ENCODE data around the gene FAM184A.

DNA sequence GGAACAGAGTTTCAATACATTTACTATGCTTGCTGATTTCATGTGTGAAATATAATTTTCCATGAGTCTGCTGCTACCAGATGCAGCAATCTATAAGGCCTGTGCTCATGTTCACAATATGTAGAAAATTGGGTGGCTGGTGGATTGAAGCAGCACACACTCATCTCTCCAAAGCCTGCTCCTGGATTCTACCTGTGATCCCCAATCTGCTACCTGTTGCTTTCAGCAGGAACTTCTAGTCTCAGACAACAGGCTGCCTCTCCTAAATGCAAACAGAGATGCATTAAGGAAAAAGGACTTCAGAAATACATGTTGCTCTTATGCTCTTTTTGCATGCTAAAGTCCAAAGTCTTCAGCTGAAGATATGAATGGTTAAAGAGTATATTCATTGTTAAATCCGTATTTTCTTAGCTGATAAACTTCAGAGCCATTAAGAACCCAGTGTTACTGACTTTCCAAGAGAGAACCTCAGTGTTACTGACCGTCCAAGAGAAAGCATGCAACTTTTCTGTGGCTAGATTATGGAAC lies 112.6 kb downstream of the FAM184A start:
- TF ChIP-seq, protein P1, sequence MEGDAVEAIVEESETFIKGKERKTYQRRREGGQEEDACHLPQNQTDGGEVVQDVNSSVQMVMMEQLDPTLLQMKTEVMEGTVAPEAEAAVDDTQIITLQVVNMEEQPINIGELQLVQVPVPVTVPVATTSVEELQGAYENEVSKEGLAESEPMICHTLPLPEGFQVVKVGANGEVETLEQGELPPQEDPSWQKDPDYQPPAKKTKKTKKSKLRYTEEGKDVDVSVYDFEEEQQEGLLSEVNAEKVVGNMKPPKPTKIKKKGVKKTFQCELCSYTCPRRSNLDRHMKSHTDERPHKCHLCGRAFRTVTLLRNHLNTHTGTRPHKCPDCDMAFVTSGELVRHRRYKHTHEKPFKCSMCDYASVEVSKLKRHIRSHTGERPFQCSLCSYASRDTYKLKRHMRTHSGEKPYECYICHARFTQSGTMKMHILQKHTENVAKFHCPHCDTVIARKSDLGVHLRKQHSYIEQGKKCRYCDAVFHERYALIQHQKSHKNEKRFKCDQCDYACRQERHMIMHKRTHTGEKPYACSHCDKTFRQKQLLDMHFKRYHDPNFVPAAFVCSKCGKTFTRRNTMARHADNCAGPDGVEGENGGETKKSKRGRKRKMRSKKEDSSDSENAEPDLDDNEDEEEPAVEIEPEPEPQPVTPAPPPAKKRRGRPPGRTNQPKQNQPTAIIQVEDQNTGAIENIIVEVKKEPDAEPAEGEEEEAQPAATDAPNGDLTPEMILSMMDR (IDR thresholded peaks at IDR 0.05): no peak
- TF ChIP-seq POLR2A (IDR thresholded peaks at IDR 0.05): no peak
- no peak for TF ChIP-seq POLR2AphosphoS5 (IDR thresholded peaks at IDR 0.05)
